Smooth muscle cell (in vitro differentiated cells): ENCODE data around the gene PTPRM. TPM values are rescaled to one million over a fixed set of nuclear protein-coding genes. Genes with fewer than 3 reads are reported as not detected.

Source experiments
- DNase-seq: peaks from one replicate; lab custom pipeline; 2025; ENCODE audit not compliant: unreplicated experiment; lab: John Stamatoyannopoulos, UW
- H2AFZ ChIP-seq: fragments of 200-600 bp; sonication (generic); 2 replicates; pipeline ENCODE4 v1.6.0; 2016; ENCODE audit warnings: antibody characterized with exemption, low read depth, mild to moderate bottlenecking
- H3F3A ChIP-seq: fragments of 200-600 bp; sonication (generic); 2 replicates; pipeline ENCODE4 v1.6.0; 2017; ENCODE audit warnings: antibody characterized with exemption, low read depth
- H3K27ac ChIP-seq: fragments of 200-600 bp; sonication (generic); 2 replicates; pipeline ENCODE4 v1.5.1; 2016; ENCODE audit warnings: low read depth, mild to moderate bottlenecking
- H3K27me3 ChIP-seq: fragments of 200-600 bp; sonication (generic); 2 replicates; pipeline ENCODE4 v1.6.1; 2016; ENCODE audit warnings: low read depth, mild to moderate bottlenecking
- H3K36me3 ChIP-seq: fragments of 200-600 bp; sonication (generic); 2 replicates; pipeline ENCODE4 v1.5.1; 2016; ENCODE audit warnings: low read depth
- H3K4me1 ChIP-seq: fragments of 200-600 bp; sonication (generic); 2 replicates; pipeline ENCODE4 v1.5.1; 2016; ENCODE audit warnings: low read depth
- H3K4me2 ChIP-seq: fragments of 200-600 bp; sonication (generic); 2 replicates; pipeline ENCODE4 v1.6.0; 2016; ENCODE audit warnings: mild to moderate bottlenecking
- H3K4me3 ChIP-seq: fragments of 200-600 bp; sonication (generic); 2 replicates; pipeline ENCODE4 v1.5.1; 2016; ENCODE audit warnings: mild to moderate bottlenecking
- H3K79me2 ChIP-seq: fragments of 200-600 bp; sonication (generic); 2 replicates; pipeline ENCODE4 v1.6.0; 2016; ENCODE audit warnings: low read depth, mild to moderate bottlenecking
- H3K9ac ChIP-seq: fragments of 200-600 bp; sonication (generic); 2 replicates; pipeline ENCODE4 v1.6.0; 2016; ENCODE audit warnings: low read depth
- H3K9me3 ChIP-seq: fragments of 200-600 bp; sonication (generic); replicated peaks from 2 replicates; pipeline ENCODE4 v1.5.1; 2016; ENCODE audit warnings: low read depth
- H4K20me1 ChIP-seq: fragments of 200-600 bp; sonication (generic); 2 replicates; pipeline ENCODE4 v1.6.0; 2016; ENCODE audit warnings: low read depth
- CTCF ChIP-seq: fragments of 200-600 bp; sonication (generic); IDR thresholded peaks from 2 replicates; pipeline ENCODE4 v1.5.1; 2017; ENCODE audit warnings: borderline replicate concordance, mild to moderate bottlenecking, antibody characterized with exemption; ENCODE audit not compliant: insufficient read depth, poor library complexity, severe bottlenecking
- WGBS: methylation state at CpG from one replicate; pipeline ENCODE4 v1.1.7; 2016; ENCODE audit warnings: low lambda C conversion rate; 5-methylcytosine and 5-hydroxymethylcytosine counted together
- polyA plus RNA-seq: library from polyadenylated mRNA; unstranded; fragments of >200 nt; fragmentation: Nextera tagmentation; extraction: Ambion mirVana; gene quantifications from 2 replicates; pipeline ENCODE4 v1.2.1, GENCODE V29; 2016
- total RNA-seq: library from RNA; depleted of rRNA; stranded (reverse); fragments of >200 nt; gene quantifications from 2 replicates; pipeline ENCODE4 v1.2.3, GENCODE V29; 2014

Gene PTPRM
- total and polyA plus RNA-seq, 2 experiments from 2014 or later = 57.5 to 115 TPM

- Histone ChIP-seq H3F3A (no peaks in the 10 kb centered on the region), H3K27me3 (no peaks in the 10 kb centered on the region), H4K20me1 (peaks cover 51% of the 10 kb centered on the region), H3K27ac (no peak overlapping the region), H3K79me2 (peaks cover 51% of the 10 kb centered on the region), H3K36me3 (no peaks in the 10 kb centered on the region), H3K4me3 (no peak overlapping the region), H2AFZ (no peak overlapping the region), H3K4me1 (peaks cover 14% of the 10 kb centered on the region), H3K9ac (no peak overlapping the region), H3K4me2 (no peak overlapping the region), H3K9me3 (no peaks in the 10 kb centered on the region)
- 89% methylated on average over 9 of the region's 9 CpGs for WGBS
- DNase-seq = no peak
- TF ChIP-seq CTCF = no peak
Observed at GRCh38 chr18:7725473-7725872, 158.4 kb downstream of the PTPRM start.

GRCh38 chr18:7725897-7726296 lies 158.8 kb downstream of the PTPRM start:
- 92% methylated on average over 10 of the region's 10 CpGs for WGBS
- H2AFZ ChIP-seq = no peak overlapping the region
- H3K9ac ChIP-seq = no peak overlapping the region
- no peak overlapping the region for H3K4me2 ChIP-seq
- no peaks in the 10 kb centered on the region for H3K9me3 ChIP-seq
- H3K79me2 ChIP-seq = peaks cover 52% of the 10 kb centered on the region
- H3K27me3 ChIP-seq = no peaks in the 10 kb centered on the region
- TF ChIP-seq CTCF = no peak
- no peak overlapping the region for H3K4me3 ChIP-seq
- DNase-seq = no peak
- peaks cover 14% of the 10 kb centered on the region for H3K4me1 ChIP-seq
- H4K20me1 ChIP-seq = peaks cover 47% of the 10 kb centered on the region
- no peak overlapping the region for H3K27ac ChIP-seq
- H3F3A ChIP-seq = no peaks in the 10 kb centered on the region
- H3K36me3 ChIP-seq = no peaks in the 10 kb centered on the region

- Histone ChIP-seq H3K4me1 (peaks cover 14% of the 10 kb centered on the region), H3K27ac (no peak overlapping the region), H2AFZ (no peak overlapping the region), H3K4me3 (no peak overlapping the region), H3K4me2 (no peak overlapping the region), H3K27me3 (no peaks in the 10 kb centered on the region), H3K9ac (no peak overlapping the region), H4K20me1 (peaks cover 41% of the 10 kb centered on the region), H3K79me2 (peaks cover 49% of the 10 kb centered on the region), H3K9me3 (no peaks in the 10 kb centered on the region), H3F3A (no peaks in the 10 kb centered on the region), H3K36me3 (no peaks in the 10 kb centered on the region)
- no peak for DNase-seq
- WGBS = 50% methylated on average over 2 of the region's 2 CpGs
- TF ChIP-seq CTCF = no peak
Observed at GRCh38 chr18:7726522-7726921, 159.4 kb downstream of the PTPRM start.

- Histone ChIP-seq H3K4me2 (no peak overlapping the region), H2AFZ (no peak overlapping the region), H4K20me1 (peaks cover 32% of the 10 kb centered on the region), H3K9me3 (no peaks in the 10 kb centered on the region), H3K4me1 (peaks cover 7% of the 10 kb centered on the region), H3K4me3 (no peak overlapping the region), H3K27me3 (no peaks in the 10 kb centered on the region), H3K9ac (no peak overlapping the region), H3K79me2 (peaks cover 53% of the 10 kb centered on the region), H3F3A (no peaks in the 10 kb centered on the region), H3K27ac (no peak overlapping the region), H3K36me3 (no peaks in the 10 kb centered on the region)
- no peak for TF ChIP-seq CTCF
- no peak for DNase-seq
- 96% methylated on average over 2 of the region's 2 CpGs for WGBS
Observed at GRCh38 chr18:7727361-7728076, 160.4 kb downstream of the PTPRM start.
